Measurements from ENCODE around the gene COMMD2. TPM values are rescaled to one million over a fixed set of nuclear protein-coding genes. Genes with fewer than 3 reads are reported as not detected.
A peak's percentile ranks its signal among the peaks of the same experiment; 100 is the strongest.

COMMD2 gene
- total RNA-seq, 2 donors from 2014 or later, result 65.3 to 77.0 TPM

- H3K4me1 Mint-ChIP-seq, result no peaks in the 10 kb centered on the region
- peaks cover 1% of the 10 kb centered on the region for H3K27me3 Mint-ChIP-seq (ENCODE audit: insufficient read depth)
- H3K27ac Mint-ChIP-seq, result no peak overlapping the region
- no peak for TF ChIP-seq CTCF (conservative IDR thresholded peaks at IDR 0.05)
- H3K4me3 Mint-ChIP-seq, result no peak overlapping the region
- no peaks in the 10 kb centered on the region for H3K9me3 Mint-ChIP-seq
- 86 to 92% methylated on average over 1 to 3 of the region's 3 CpGs for WGBS, 2 experiments (ENCODE audit: insufficient coverage in 1 of 2, insufficient read length in 1 of 2)
- no peaks in the 10 kb centered on the region for H3K4me1 ChIP-seq (ENCODE audit: control insufficient read depth, insufficient read depth, low read length)
- no peaks in the 10 kb centered on the region for H3K36me3 ChIP-seq (ENCODE audit: control insufficient read depth, insufficient read depth, low read length)
- no peaks in the 10 kb centered on the region for H3K9me3 ChIP-seq (ENCODE audit: control insufficient read depth, low read length)
- H3K36me3 Mint-ChIP-seq (ENCODE audit: low read depth), result no peaks in the 10 kb centered on the region
- peaks cover 32% of the 10 kb centered on the region for H3K27me3 ChIP-seq (ENCODE audit: control insufficient read depth, insufficient read depth, low read length, poor library complexity, severe bottlenecking)
- no peak for DNase-seq
- no peak overlapping the region for H3K9ac ChIP-seq (ENCODE audit: extremely low read depth, low read length, poor library complexity, severe bottlenecking)
- H3K4me3 ChIP-seq (ENCODE audit: low read length), result no peak overlapping the region
- no peak overlapping the region for H3K27ac ChIP-seq (ENCODE audit: low read depth, low read length)
Observed at GRCh38 chr3:149763565-149764195, 11.4 kb upstream of the COMMD2 start.

GRCh38 chr3:149753717-149754116, 1.4 kb upstream of the COMMD2 start:
- Mint-ChIP-seq H3K27ac (no peak overlapping the region), H3K27me3 (ENCODE audit: insufficient read depth) (peaks cover 4% of the 10 kb centered on the region), H3K4me3 (no peak overlapping the region), H3K4me1 (peaks cover 26% of the 10 kb centered on the region), H3K9me3 (no peaks in the 10 kb centered on the region), H3K36me3 (ENCODE audit: low read depth) (peaks cover 19% of the 10 kb centered on the region)
- Histone ChIP-seq H3K4me3 (ENCODE audit: low read length) (no peak overlapping the region), H3K9me3 (ENCODE audit: control insufficient read depth, low read length) (no peaks in the 10 kb centered on the region), H3K27me3 (ENCODE audit: control insufficient read depth, insufficient read depth, low read length, poor library complexity, severe bottlenecking) (no peaks in the 10 kb centered on the region), H3K36me3 (ENCODE audit: control insufficient read depth, insufficient read depth, low read length) (peaks cover 25% of the 10 kb centered on the region), H3K27ac (ENCODE audit: low read depth, low read length) (no peak overlapping the region), H3K9ac (ENCODE audit: extremely low read depth, low read length, poor library complexity, severe bottlenecking) (no peak overlapping the region), H3K4me1 (ENCODE audit: control insufficient read depth, insufficient read depth, low read length) (peaks cover 2% of the 10 kb centered on the region)
- DNase-seq, result no peak
- TF ChIP-seq CTCF (conservative IDR thresholded peaks at IDR 0.05), result no peak

GRCh38 chr3:149752788-149753136, 473 bp upstream of the COMMD2 start:
- peak overlapping the region; percentile 99 for H3K27ac Mint-ChIP-seq
- peak overlapping the region; percentile 98 for H3K4me3 ChIP-seq (ENCODE audit: low read length)
- peaks cover 2% of the 10 kb centered on the region for H3K4me1 ChIP-seq (ENCODE audit: control insufficient read depth, insufficient read depth, low read length)
- H3K9me3 ChIP-seq (ENCODE audit: control insufficient read depth, low read length), result no peaks in the 10 kb centered on the region
- peaks cover 34% of the 10 kb centered on the region for H3K36me3 ChIP-seq (ENCODE audit: control insufficient read depth, insufficient read depth, low read length)
- H3K4me3 Mint-ChIP-seq, result peak overlapping the region; percentile 95
- no peak for DNase-seq
- H3K9ac ChIP-seq (ENCODE audit: extremely low read depth, low read length, poor library complexity, severe bottlenecking), result peak overlapping the region; percentile 81
- H3K27ac ChIP-seq (ENCODE audit: low read depth, low read length), result no peak overlapping the region
- no peaks in the 10 kb centered on the region for H3K27me3 ChIP-seq (ENCODE audit: control insufficient read depth, insufficient read depth, low read length, poor library complexity, severe bottlenecking)
- H3K27me3 Mint-ChIP-seq (ENCODE audit: insufficient read depth), result peaks cover 4% of the 10 kb centered on the region
- H3K4me1 Mint-ChIP-seq, result peaks cover 26% of the 10 kb centered on the region
- H3K9me3 Mint-ChIP-seq, result no peaks in the 10 kb centered on the region
- no peak for TF ChIP-seq CTCF (conservative IDR thresholded peaks at IDR 0.05)
- H3K36me3 Mint-ChIP-seq (ENCODE audit: low read depth), result peaks cover 28% of the 10 kb centered on the region

Measured in endodermal cell (in vitro differentiated cells).